Panc1 (cell line): ENCODE measurements around the gene IDH2. TPM values are rescaled to one million over a fixed set of nuclear protein-coding genes. Genes with fewer than 3 reads are reported as not detected.

Experiments
- ATAC-seq: fragments of 200-7000 bp; cut with Tn5 transposase; 2 replicates; pipeline ENCODE4 v1.9.1; 2020; ENCODE audit warnings: mild to moderate bottlenecking, moderate library complexity
- BruUV-seq: library from RNA; stranded (reverse); fragments of 400-500 nt; replicated peaks from 2 replicates; lab custom pipeline; 2021; lab: Mats Ljungman, UMichigan
- CTCF ChIA-PET: fragments of 300-600 bp; sonication (Branson Sonifier 250); formaldehyde crosslinking; loops from one replicate; lab custom pipeline; 2022; ENCODE audit warnings: antibody characterized with exemption; lab: Charles Lee
- POLR2A ChIA-PET: fragments of 300-600 bp; sonication (Branson Sonifier 250); formaldehyde crosslinking; loops from one replicate; lab custom pipeline; 2022; ENCODE audit warnings: antibody characterized with exemption; lab: Charles Lee
- DNase-seq: peaks from one replicate; pipeline ENCODE4 v3.0.0-alpha.2; 2010; ENCODE audit warnings: low read depth, low spot score
- H3K27ac ChIP-seq: 2 replicates; pipeline ENCODE4 v1.5.1; 2011; ENCODE audit warnings: mild to moderate bottlenecking, low read length, inconsistent platforms
- H3K27me3 ChIP-seq: fragments of 200-500 bp; sonication (Bioruptor generic); 2 replicates; pipeline ENCODE4 v1.6.0; 2014; ENCODE audit warnings: low read length, inconsistent platforms; ENCODE audit not compliant: control insufficient read depth, insufficient read depth
- H3K36me3 ChIP-seq: fragments of 200-500 bp; sonication (Bioruptor generic); 2 replicates; pipeline ENCODE4 v1.5.1; 2014; ENCODE audit warnings: inconsistent platforms, mild to moderate bottlenecking, low read length, moderate library complexity; ENCODE audit not compliant: control insufficient read depth, insufficient read depth
- H3K4me1 ChIP-seq: 2 replicates; pipeline ENCODE4 v1.5.1; 2011; ENCODE audit warnings: inconsistent platforms, mild to moderate bottlenecking, low read length, moderate library complexity; ENCODE audit not compliant: control insufficient read depth, insufficient read depth
- H3K4me3 ChIP-seq, 2 experiments: 2 replicates each; pipeline ENCODE4 v1.5.1; 2011 to 2012; ENCODE audit warnings: low read depth in 2 of 2, low read length in 2 of 2, mild to moderate bottlenecking in 2 of 2, inconsistent platforms in 1 of 2, moderate library complexity in 1 of 2
- H3K9me3 ChIP-seq: fragments of 200-500 bp; sonication (Bioruptor generic); 2 replicates; pipeline ENCODE4 v1.5.1; 2014; ENCODE audit warnings: low read depth, mild to moderate bottlenecking, inconsistent platforms, low read length, moderate library complexity; ENCODE audit not compliant: control insufficient read depth, insufficient read depth
- CTCF ChIP-seq: fragments of 450-650 bp; IDR thresholded peaks from 2 replicates; pipeline ENCODE4 v1.5.1; 2017; ENCODE audit warnings: mild to moderate bottlenecking
- POLR2AphosphoS5 ChIP-seq: IDR thresholded peaks from 2 replicates; pipeline ENCODE4 v1.6.1; 2012; ENCODE audit warnings: mild to moderate bottlenecking, low read depth, low read length, moderate library complexity
- REST ChIP-seq, 2 experiments: IDR thresholded peaks; 2 replicates each; pipeline ENCODE4 v1.6.1; 2011 to 2012; ENCODE audit warnings: low read depth in 2 of 2, control low read depth in 1 of 2, low read length in 1 of 2, mild to moderate bottlenecking in 1 of 2, moderate library complexity in 1 of 2; ENCODE audit not compliant: insufficient read depth in 1 of 2
- SIN3A ChIP-seq: IDR thresholded peaks from 2 replicates; pipeline ENCODE4 v1.6.1; 2012; ENCODE audit warnings: low read depth, mild to moderate bottlenecking, low read length, moderate library complexity, borderline replicate concordance; ENCODE audit not compliant: insufficient read depth
- TCF7L2 ChIP-seq: IDR thresholded peaks from 2 replicates; pipeline ENCODE4 v1.6.1; 2011; ENCODE audit warnings: mild to moderate bottlenecking, low read depth, low read length, inconsistent platforms
- in situ Hi-C: cut with HindIII; loops from 2 replicates; pipeline ENCODE4 v1.10.0; 2016; ENCODE audit warnings: low sequenced_read_pairs, low pct_unique_long_range_greater_than_20kb
- intact Hi-C: fragments of 100-400 bp; cut with micrococcal nuclease; formaldehyde crosslinking; loops from one replicate; pipeline ENCODE4 v1.10.0; 2022; ENCODE audit not compliant: unreplicated experiment
- total RNA-seq: library from RNA; stranded (reverse); gene quantifications from one replicate; pipeline ENCODE4 v1.2.1, GENCODE V29; 2021; ENCODE audit not compliant: unreplicated experiment

IDH2 gene
- total RNA-seq, 1 experiment from 2014 or later, result 197 TPM

GRCh38 chr15:90078965-90079364, 23.3 kb downstream of the IDH2 start:
- intact Hi-C loops (loop anchor here (10.0 kb wide), 1 partner anchor 334 kb away; no protein-coding TSS in a partner anchor), in situ Hi-C loops (no loop called here)
- BruUV-seq, result no TSS peak
- no peak for ATAC-seq
- H3K9me3 ChIP-seq, result no peaks in the 10 kb centered on the region
- H3K36me3 ChIP-seq, result 0 out of 2 replicates have a peak, but pooled peaks cover 2% of the 10 kb centered on the region
- ChIA-PET POLR2A (no interaction called here), CTCF (interaction anchor here (0.6 kb wide), 1 partner anchor 241 kb away, joined by 3 read pairs; no protein-coding TSS in a partner anchor)
- no peak overlapping the region for H3K4me3 ChIP-seq
- no peak for DNase-seq
- TF ChIP-seq REST (IDR thresholded peaks at IDR 0.05; ENCODE audit: insufficient read depth in 1 of 2, low read depth in 2 of 2, low read length in 1 of 2) (no peak), TCF7L2 (no peak), POLR2AphosphoS5 (0 out of 2 replicates have a peak, but pooled peaks have one; percentile 15)
- no peaks in the 10 kb centered on the region for H3K27me3 ChIP-seq
- H3K27ac ChIP-seq, result no peak overlapping the region
- no peaks in the 10 kb centered on the region; the same call in 1 of the 2 replicates for H3K4me1 ChIP-seq

GRCh38 chr15:90076716-90077115, 25.6 kb downstream of the IDH2 start:
- no peak for TF ChIP-seq CTCF
- TF ChIP-seq SIN3A, result no peak
- TF ChIP-seq REST (IDR thresholded peaks at IDR 0.05; ENCODE audit: insufficient read depth in 1 of 2, low read depth in 2 of 2, low read length in 1 of 2), result no peak
- no peak for TF ChIP-seq POLR2AphosphoS5
- no peak for TF ChIP-seq TCF7L2
- DNase-seq (no peak), ATAC-seq (no peak)
- in situ Hi-C loops (no loop called here), intact Hi-C loops (loop anchor here (10.0 kb wide), 1 partner anchor 332 kb away; no protein-coding TSS in a partner anchor)
- ChIA-PET CTCF (interaction anchor here (0.8 kb wide), 1 partner anchor 202 kb away, joined by 3 read pairs; no protein-coding TSS in a partner anchor), POLR2A (no interaction called here)
- no peaks in the 10 kb centered on the region for H3K4me1 ChIP-seq
- no peaks in the 10 kb centered on the region for H3K9me3 ChIP-seq
- H3K27ac ChIP-seq, result no peak overlapping the region
- no peaks in the 10 kb centered on the region for H3K36me3 ChIP-seq
- H3K4me3 ChIP-seq, result no peak overlapping the region
- H3K27me3 ChIP-seq, result no peaks in the 10 kb centered on the region
- BruUV-seq, result TSS peak; percentile 75
